K562 (cell line): ENCODE results near the gene CAB39. TPM values are rescaled to one million over a fixed set of nuclear protein-coding genes. Genes with fewer than 3 reads are reported as not detected.

ENCODE experiments used
- ATAC-seq: fragments of 200-7000 bp; cut with Tn5 transposase; 3 replicates; pipeline ENCODE4 v1.9.1; 2020; ENCODE audit warnings: moderate library complexity
- BruUV-seq: library from RNA; stranded (reverse); fragments of 400-500 nt; replicated peaks from 2 replicates; lab custom pipeline; 2021; lab: Mats Ljungman, UMichigan
- CTCF ChIA-PET: fragments of 300-600 bp; formaldehyde crosslinking; extraction: SDS; loops from one replicate; lab custom pipeline; 2021; ENCODE audit warnings: low intra/inter-chr PET ratio; lab: Yijun Ruan, JAX
- POLR2A ChIA-PET: fragments of 300-600, 350-650 bp; sonication (Branson Sonifier 250); formaldehyde crosslinking; extraction: SDS; loops from one replicate; lab custom pipeline; 2021; ENCODE audit warnings: antibody characterized with exemption, inconsistent platforms; lab: Yijun Ruan, JAX
- DNase-seq, 4 experiments: peaks; one replicate each; pipeline versions ENCODE4 v3.0.0 to v3.0.0-alpha.2; 2011 to 2018; ENCODE audit warnings: low spot score in 3 of 4, mixed read lengths in 3 of 4; ENCODE audit errors: extremely low read depth in 1 of 4
- FAIRE-seq: peaks from 2 replicates; lab custom pipeline; 2011; peaks lifted over from hg19 to GRCh38; lab: Jason Lieb, UNC
- H2AFZ ChIP-seq: 2 replicates; pipeline ENCODE4 v1.6.0; 2011; ENCODE audit warnings: low read depth, low read length, control low read depth, inconsistent platforms
- H3K27ac ChIP-seq: fragments of 200-600 bp; 3 replicates; pipeline ENCODE4 v1.8.0; 2011; ENCODE audit warnings: low read depth, mild to moderate bottlenecking, control low read depth, inconsistent platforms, low read length, moderate library complexity, mixed read lengths; ENCODE audit errors: extremely low read depth
- H3K27me3 ChIP-seq, 2 experiments: fragments of 300-600 bp in 1 of 2; 2 replicates in 1 of 2; 3 replicates in 1 of 2; pipeline versions ENCODE4 v1.6.0 to v1.8.0; 2011; ENCODE audit warnings: inconsistent platforms in 2 of 2, low read length in 2 of 2, mild to moderate bottlenecking in 1 of 2, mixed read lengths in 1 of 2, moderate library complexity in 1 of 2; ENCODE audit not compliant: control insufficient read depth in 2 of 2, insufficient read depth in 2 of 2
- H3K36me3 ChIP-seq: fragments of 300-600 bp; 3 replicates; pipeline ENCODE4 v1.8.0; 2011; ENCODE audit warnings: mild to moderate bottlenecking, low read length, inconsistent platforms; ENCODE audit not compliant: control insufficient read depth, insufficient read depth
- H3K4me1 ChIP-seq, 2 experiments: fragments of 200-600 bp in 1 of 2; replicated peaks in 1 of 2; 2 replicates in 1 of 2; 3 replicates in 1 of 2; pipeline versions ENCODE4 v1.5.1 to v1.8.0; 2011; ENCODE audit warnings: inconsistent platforms in 2 of 2, low read length in 2 of 2, mild to moderate bottlenecking in 1 of 2, mixed read lengths in 1 of 2, moderate library complexity in 1 of 2; ENCODE audit not compliant: control insufficient read depth in 2 of 2, insufficient read depth in 2 of 2
- H3K4me2 ChIP-seq: 2 replicates; pipeline ENCODE4 v1.6.1; 2011; ENCODE audit warnings: low read length, control low read depth, inconsistent platforms, mixed read lengths; ENCODE audit not compliant: insufficient read depth
- H3K4me3 ChIP-seq: fragments of 200-600 bp; sonication (generic), shearing (Covaris generic); 2 replicates; pipeline ENCODE4 v1.5.1; 2016; ENCODE audit warnings: control low read depth, inconsistent platforms
- H3K79me2 ChIP-seq: fragments of 200-600 bp; 3 replicates; pipeline ENCODE4 v1.8.0; 2011; ENCODE audit warnings: low read length, inconsistent platforms; ENCODE audit not compliant: control insufficient read depth, insufficient read depth
- H3K9ac ChIP-seq, 2 experiments: 2 replicates each; pipeline versions ENCODE4 v1.6.0 to v1.6.1; 2011; ENCODE audit warnings: low read depth in 2 of 2, low read length in 2 of 2, control low read depth in 1 of 2, inconsistent platforms in 1 of 2, mild to moderate bottlenecking in 1 of 2, mixed read lengths in 1 of 2; ENCODE audit not compliant: insufficient read depth in 1 of 2
- H3K9me1 ChIP-seq: one replicate; pipeline ENCODE4 v1.6.0; 2011; ENCODE audit warnings: inconsistent platforms, mild to moderate bottlenecking, low read length, moderate library complexity; ENCODE audit not compliant: control insufficient read depth, insufficient read depth
- H3K9me3 ChIP-seq: replicated peaks from 2 replicates; pipeline ENCODE4 v1.5.1; 2011; ENCODE audit warnings: low read depth, low read length, inconsistent platforms; ENCODE audit not compliant: control insufficient read depth, insufficient read depth
- H4K20me1 ChIP-seq: replicated peaks from 2 replicates; pipeline ENCODE4 v1.6.1; 2011; ENCODE audit warnings: low read length, inconsistent platforms, mixed read lengths; ENCODE audit not compliant: control insufficient read depth, insufficient read depth
- FOXJ3 ChIP-seq: sonication (generic); formaldehyde crosslinking; IDR thresholded peaks from 2 replicates; pipeline ENCODE4 v1.4.0; 2020; ENCODE audit warnings: mild to moderate bottlenecking, missing genetic modification reagents
- GTF2F1 ChIP-seq: IDR thresholded peaks from 2 replicates; pipeline ENCODE4 v1.6.1; 2011; ENCODE audit warnings: low read depth, low read length, improper control_type of control experiment
- HDAC3 ChIP-seq: fragments of 450-650 bp; IDR thresholded peaks from 2 replicates; pipeline ENCODE4 v1.6.1; 2018; ENCODE audit warnings: borderline replicate concordance, mild to moderate bottlenecking, moderate library complexity; ENCODE audit not compliant: partially characterized antibody
- JUN ChIP-seq, 2 experiments: sonication (generic) in 1 of 2; formaldehyde crosslinking in 1 of 2; IDR thresholded peaks; 2 replicates each; pipeline versions ENCODE4 v1.6.1 to v1.8.0; 2012 to 2022; ENCODE audit warnings: borderline replicate concordance in 2 of 2, mild to moderate bottlenecking in 2 of 2, improper control_type of control experiment in 1 of 2, low read depth in 1 of 2, low read length in 1 of 2, missing genetic modification reagents in 1 of 2
- KLF13 ChIP-seq: fragments of 450-650 bp; IDR thresholded peaks from 2 replicates; pipeline ENCODE4 v1.6.1; 2016; ENCODE audit warnings: missing genetic modification characterization, low read depth, mild to moderate bottlenecking, missing compliant biosample characterization, moderate library complexity, borderline replicate concordance
- MCM7 ChIP-seq, 2 experiments: fragments of 450-650 bp; IDR thresholded peaks; 2 replicates each; pipeline ENCODE4 v1.6.1; 2016 to 2018
- MYNN ChIP-seq, 2 experiments: sonication (generic); formaldehyde crosslinking in 1 of 2; IDR thresholded peaks; 2 replicates each; pipeline versions ENCODE4 v1.5.0 to v1.6.1; 2016 to 2020; ENCODE audit warnings: antibody characterized with exemption in 1 of 2, missing genetic modification reagents in 1 of 2
- NFRKB ChIP-seq: fragments of 450-650 bp; IDR thresholded peaks from 2 replicates; pipeline ENCODE4 v1.6.1; 2016; ENCODE audit warnings: low read depth
- POU5F1 ChIP-seq: fragments of 150-350 bp; IDR thresholded peaks from 2 replicates; pipeline ENCODE4 v1.6.1; 2014; ENCODE audit warnings: borderline replicate concordance, low read length, low read depth, mild to moderate bottlenecking; ENCODE audit not compliant: partially characterized antibody
- PYGO2 ChIP-seq: fragments of 450-650 bp; IDR thresholded peaks from 2 replicates; pipeline ENCODE4 v1.6.1; 2016; ENCODE audit warnings: mild to moderate bottlenecking, missing genetic modification characterization, moderate library complexity, missing compliant biosample characterization
- SLC30A9 ChIP-seq: fragments of 250-450 bp; sonication (Bioruptor Pico); IDR thresholded peaks from 2 replicates; pipeline ENCODE4 v1.8.0; 2022; ENCODE audit warnings: mild to moderate bottlenecking, moderate library complexity
- SMAD1 ChIP-seq: fragments of 150-350 bp; IDR thresholded peaks from 2 replicates; pipeline ENCODE4 v1.6.1; 2014; ENCODE audit warnings: low read length, low read depth; ENCODE audit not compliant: partially characterized antibody
- STAG1 ChIP-seq: sonication (generic); formaldehyde crosslinking; IDR thresholded peaks from 2 replicates; pipeline ENCODE4 v1.5.0; 2020; ENCODE audit warnings: missing genetic modification reagents, borderline replicate concordance
- ZC3H4 ChIP-seq: sonication (generic); formaldehyde crosslinking; IDR thresholded peaks from 2 replicates; pipeline ENCODE4 v1.9.0; 2021; ENCODE audit warnings: missing genetic modification reagents, borderline replicate concordance
- ZNF239 ChIP-seq: fragments of 250-450 bp; sonication (Bioruptor Pico); IDR thresholded peaks from 2 replicates; pipeline ENCODE4 v1.4.0; 2020; ENCODE audit warnings: mild to moderate bottlenecking
- ZNF449 ChIP-seq: fragments of 250-450 bp; sonication (Bioruptor Pico); IDR thresholded peaks from 2 replicates; pipeline ENCODE4 v1.8.0; 2022; ENCODE audit warnings: moderate library complexity, mild to moderate bottlenecking, inconsistent platforms
- ZNF699 ChIP-seq: fragments of 250-450 bp; sonication (Bioruptor Pico); IDR thresholded peaks from 2 replicates; pipeline ENCODE4 v1.8.0; 2021; ENCODE audit warnings: mild to moderate bottlenecking, moderate library complexity; ENCODE audit not compliant: insufficient replicate concordance
- ZNF778 ChIP-seq: fragments of 450-650 bp; formaldehyde crosslinking; IDR thresholded peaks from 2 replicates; pipeline ENCODE4 v1.4.0; 2020; ENCODE audit warnings: mild to moderate bottlenecking, moderate library complexity
- WGBS: fragments of 100-300 bp; shearing (Covaris generic); methylation state at CpG from one replicate; pipeline ENCODE4 v1.1.6; 2016; ENCODE audit warnings: low coverage, mixed read lengths; ENCODE audit not compliant: insufficient coverage; ENCODE audit errors: missing lambda C conversion rate; 5-methylcytosine and 5-hydroxymethylcytosine counted together
- in situ Hi-C: fragments of 300-500 bp; cut with MboI; formaldehyde crosslinking; loops from 4 replicates; pipeline ENCODE4 v1.15.0; 2018; ENCODE audit warnings: inconsistent platforms, mixed read lengths
- intact Hi-C: fragments of 100-400 bp; cut with micrococcal nuclease; formaldehyde crosslinking; loops from 2 replicates; pipeline ENCODE4 v1.14.2; 2022
- polyA plus RNA-seq, 8 experiments: library from polyadenylated mRNA; depleted of rRNA in 4 of 8; stranded (reverse) in 5 of 8; unstranded in 3 of 8; fragments of >200 nt; fragmentation: Nextera tagmentation in 2 of 8; fragmentation: Illumina TruSeq in 1 of 8; extraction: Ambion mirVana in 2 of 8; extraction: Trizol in 1 of 8; gene quantifications; 2 replicates each; pipeline versions ENCODE4 v1.2.1 to v1.2.3, GENCODE V29; 2011 to 2014; ENCODE audit warnings: inconsistent platforms in 1 of 8, missing spikeins in 1 of 8
- total RNA-seq, 7 experiments: library from RNA; depleted of rRNA in 6 of 7; stranded (reverse); fragments of >200 nt in 6 of 7; fragmentation: Illumina TruSeq in 2 of 7; extraction: Trizol in 2 of 7; gene quantifications; 2 replicates each; pipeline versions ENCODE4 v1.2.1 to v1.2.3, GENCODE V29; 2011 to 2021; ENCODE audit warnings: low replicate concordance in 1 of 7
- TF ChIP-seq, protein P1 (sequence below): IDR thresholded peaks from 2 replicates; pipeline ENCODE4 v1.6.1; 2011; ENCODE audit warnings: borderline replicate concordance, low read depth, mild to moderate bottlenecking, moderate library complexity, low read length; ENCODE audit not compliant: insufficient read depth, poor library complexity, severe bottlenecking

Gene CAB39
- total and polyA plus RNA-seq, 9 of the 15 experiments (the other 6 are each of a cell fraction or from before 2014, with no cell fraction given), result 27.2 to 94.4 (median 70.1) TPM

GRCh38 chr2:230668939-230669303, 43.7 kb upstream of the CAB39 start:
- CTCF ChIA-PET, result no interaction called here
- no peaks in the 10 kb centered on the region for H3K27me3 ChIP-seq
- no peaks in the 10 kb centered on the region for H3K9me1 ChIP-seq
- FAIRE-seq (no peak), ATAC-seq (no peak), DNase-seq (no peak)
- H3K4me2 ChIP-seq, result no peak overlapping the region
- peaks cover 17 to 31% of the 10 kb centered on the region in 2 experiments for H3K4me1 ChIP-seq
- H3K9ac ChIP-seq, result peak overlapping the region in 1 of 2 experiments; percentile 68; a peak in 1 of 4 replicates
- no peaks in the 10 kb centered on the region for H4K20me1 ChIP-seq
- H3K9me3 ChIP-seq, result no peaks in the 10 kb centered on the region
- H2AFZ ChIP-seq, result peak overlapping the region; percentile 80
- WGBS, result 35% methylated on average over 2 of the region's 2 CpGs
- H3K27ac ChIP-seq, result no peak overlapping the region
- POLR2A ChIA-PET, result no interaction called here
- TF ChIP-seq FOXJ3 (CRISPR knock-in tag), result no peak
- no peak for TF ChIP-seq JUN (IDR thresholded peaks at IDR 0.05; ENCODE audit: borderline replicate concordance, low read depth, low read length)
- TF ChIP-seq JUN (CRISPR knock-in tag; IDR thresholded peaks at IDR 0.05; ENCODE audit: borderline replicate concordance), result no peak
- TF ChIP-seq GTF2F1, result no peak
- TF ChIP-seq KLF13 (tag), result no peak
- TF ChIP-seq ZNF699 (CRISPR knock-in tag), result no peak
- TF ChIP-seq HDAC3, result no peak
- TF ChIP-seq STAG1 (CRISPR knock-in tag), result no peak
- TF ChIP-seq SMAD1, result no peak
- no peak for TF ChIP-seq POU5F1
- TF ChIP-seq ZNF449, result no peak
- TF ChIP-seq ZNF778, result no peak
- TF ChIP-seq ZC3H4 (CRISPR knock-in tag), result no peak
- TF ChIP-seq NFRKB, result no peak
- TF ChIP-seq MCM7 (IDR thresholded peaks at IDR 0.05), result no peak
- TF ChIP-seq, protein P1, sequence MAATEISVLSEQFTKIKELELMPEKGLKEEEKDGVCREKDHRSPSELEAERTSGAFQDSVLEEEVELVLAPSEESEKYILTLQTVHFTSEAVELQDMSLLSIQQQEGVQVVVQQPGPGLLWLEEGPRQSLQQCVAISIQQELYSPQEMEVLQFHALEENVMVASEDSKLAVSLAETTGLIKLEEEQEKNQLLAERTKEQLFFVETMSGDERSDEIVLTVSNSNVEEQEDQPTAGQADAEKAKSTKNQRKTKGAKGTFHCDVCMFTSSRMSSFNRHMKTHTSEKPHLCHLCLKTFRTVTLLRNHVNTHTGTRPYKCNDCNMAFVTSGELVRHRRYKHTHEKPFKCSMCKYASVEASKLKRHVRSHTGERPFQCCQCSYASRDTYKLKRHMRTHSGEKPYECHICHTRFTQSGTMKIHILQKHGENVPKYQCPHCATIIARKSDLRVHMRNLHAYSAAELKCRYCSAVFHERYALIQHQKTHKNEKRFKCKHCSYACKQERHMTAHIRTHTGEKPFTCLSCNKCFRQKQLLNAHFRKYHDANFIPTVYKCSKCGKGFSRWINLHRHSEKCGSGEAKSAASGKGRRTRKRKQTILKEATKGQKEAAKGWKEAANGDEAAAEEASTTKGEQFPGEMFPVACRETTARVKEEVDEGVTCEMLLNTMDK, result no peak
- TF ChIP-seq PYGO2, result no peak
- TF ChIP-seq SLC30A9 (CRISPR knock-in tag), result no peak
- TF ChIP-seq MYNN (IDR thresholded peaks at IDR 0.05), result no peak
- no peak for TF ChIP-seq MYNN (CRISPR knock-in tag; IDR thresholded peaks at IDR 0.05)
- TF ChIP-seq ZNF239 (CRISPR knock-in tag), result no peak
- no peaks in the 10 kb centered on the region for H3K36me3 ChIP-seq
- in situ Hi-C loops (loop anchor here (5.0 kb wide), 1 partner anchor 38 kb away; no protein-coding TSS in a partner anchor), intact Hi-C loops (no loop called here)
- BruUV-seq, result no TSS peak
- H3K79me2 ChIP-seq, result no peaks in the 10 kb centered on the region
- H3K4me3 ChIP-seq, result no peak overlapping the region
